Activated CD4-positive, CD25-positive, alpha-beta regulatory T cell treated with anti-CD3 and anti-CD28 coated beads, Interleukin-2, amount 50 U/mL, for 24 hours (primary cell): ENCODE measurements around the gene FAT3.

ENCODE experiments used
- ATAC-seq, 2 donors: fragments of 150-1000 bp; cut with Tn5 transposase; one replicate each; pipeline ENCODE4 v1.10.0; 2021; ENCODE audit warnings: mild to moderate bottlenecking in 1 of 2, moderate library complexity in 1 of 2

Gene FAT3

GRCh38 chr11:92224407-92225124, at the start of gene FAT3:
Gene FAT3 (plus strand): TSS chr11:92224818. CDS start chr11:92352113, 127,295 bp downstream.
- no peak for ATAC-seq

GRCh38 chr11:92179017-92179670, 45.5 kb upstream of the FAT3 start:
- no peak for ATAC-seq

GRCh38 chr11:92180226-92180625, 44.4 kb upstream of the FAT3 start:
- ATAC-seq = no peak

GRCh38 chr11:92180664-92181251, 43.9 kb upstream of the FAT3 start:
- ATAC-seq = no peak

GRCh38 chr11:92190535-92191206, 33.9 kb upstream of the FAT3 start:
- no peak for ATAC-seq

- ATAC-seq = no peak
These were observed 32.5 kb upstream of the FAT3 start for GRCh38 chr11:92192141-92192540.

- no peak for ATAC-seq
These were observed 26.4 kb upstream of the FAT3 start for GRCh38 chr11:92198268-92198667.

GRCh38 chr11:92199991-92200390, 24.6 kb upstream of the FAT3 start:
- no peak for ATAC-seq

GRCh38 chr11:92204731-92205130, 19.9 kb upstream of the FAT3 start:
- no peak for ATAC-seq

- ATAC-seq = no peak
These were observed 18.2 kb upstream of the FAT3 start for GRCh38 chr11:92206441-92206840.

GRCh38 chr11:92211576-92212167, 12.9 kb upstream of the FAT3 start:
- no peak for ATAC-seq

GRCh38 chr11:92212530-92212929, 12.1 kb upstream of the FAT3 start:
- ATAC-seq = no peak

- no peak for ATAC-seq
These were observed 7.8 kb upstream of the FAT3 start for GRCh38 chr11:92216789-92217188.

- no peak for ATAC-seq
These were observed 5.1 kb upstream of the FAT3 start for GRCh38 chr11:92219476-92219875.

GRCh38 chr11:92222701-92223100, 1.9 kb upstream of the FAT3 start:
- no peak for ATAC-seq

GRCh38 chr11:92224054-92224406, 588 bp upstream of the FAT3 start:
- ATAC-seq = no peak

GRCh38 chr11:92225125-92225567, 528 bp downstream of the FAT3 start:
- no peak for ATAC-seq

- ATAC-seq = no peak
These were observed 1.1 kb downstream of the FAT3 start for GRCh38 chr11:92225568-92226330.

- ATAC-seq = no peak
These were observed 2.0 kb downstream of the FAT3 start for GRCh38 chr11:92226331-92227229.

GRCh38 chr11:92227230-92227814, 2.7 kb downstream of the FAT3 start:
- ATAC-seq = no peak
